ENCODE data around the gene PRPF18. TPM values are rescaled to one million over a fixed set of nuclear protein-coding genes. Genes with fewer than 3 reads are reported as not detected.
A peak's percentile ranks its signal among the peaks of the same experiment; 100 is the strongest.

The PRPF18 gene
- total RNA-seq, 1 donor from 2014 or later: 3.4 TPM

DNA sequence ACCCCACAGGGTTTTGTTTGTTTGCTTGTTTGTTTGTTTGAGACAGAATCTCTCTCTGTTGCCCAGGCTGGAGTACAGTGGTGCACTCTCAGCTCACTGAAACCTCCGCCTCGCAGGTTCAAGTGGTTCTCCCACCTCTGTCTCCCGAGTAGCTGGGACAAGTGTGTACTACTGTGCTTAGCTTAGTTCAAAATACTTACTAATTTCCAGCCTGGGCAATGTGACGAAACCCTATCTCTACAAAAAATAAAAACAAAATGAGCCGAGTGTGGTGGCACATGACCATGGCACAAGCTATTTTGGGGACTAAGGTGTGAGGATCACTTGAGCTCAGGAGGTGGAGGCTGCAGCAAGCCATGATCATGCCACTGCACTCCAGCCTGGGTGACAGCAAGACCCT lies 15.2 kb upstream of the PRPF18 start:
- H3K27me3 ChIP-seq: no peaks in the 10 kb centered on the region
- DNase-seq (ENCODE audit: low spot score in 2 of 2): no peak
- H3K36me3 ChIP-seq: no peaks in the 10 kb centered on the region
- H3K4me1 ChIP-seq: no peaks in the 10 kb centered on the region
- no peak overlapping the region for H3K4me3 ChIP-seq
- no peaks in the 10 kb centered on the region for H3K9me3 ChIP-seq
- no peak overlapping the region for H3K27ac ChIP-seq
- TF ChIP-seq, protein P1, sequence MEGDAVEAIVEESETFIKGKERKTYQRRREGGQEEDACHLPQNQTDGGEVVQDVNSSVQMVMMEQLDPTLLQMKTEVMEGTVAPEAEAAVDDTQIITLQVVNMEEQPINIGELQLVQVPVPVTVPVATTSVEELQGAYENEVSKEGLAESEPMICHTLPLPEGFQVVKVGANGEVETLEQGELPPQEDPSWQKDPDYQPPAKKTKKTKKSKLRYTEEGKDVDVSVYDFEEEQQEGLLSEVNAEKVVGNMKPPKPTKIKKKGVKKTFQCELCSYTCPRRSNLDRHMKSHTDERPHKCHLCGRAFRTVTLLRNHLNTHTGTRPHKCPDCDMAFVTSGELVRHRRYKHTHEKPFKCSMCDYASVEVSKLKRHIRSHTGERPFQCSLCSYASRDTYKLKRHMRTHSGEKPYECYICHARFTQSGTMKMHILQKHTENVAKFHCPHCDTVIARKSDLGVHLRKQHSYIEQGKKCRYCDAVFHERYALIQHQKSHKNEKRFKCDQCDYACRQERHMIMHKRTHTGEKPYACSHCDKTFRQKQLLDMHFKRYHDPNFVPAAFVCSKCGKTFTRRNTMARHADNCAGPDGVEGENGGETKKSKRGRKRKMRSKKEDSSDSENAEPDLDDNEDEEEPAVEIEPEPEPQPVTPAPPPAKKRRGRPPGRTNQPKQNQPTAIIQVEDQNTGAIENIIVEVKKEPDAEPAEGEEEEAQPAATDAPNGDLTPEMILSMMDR (IDR thresholded peaks at IDR 0.05): no peak
- intact Hi-C loops (cut with DNase I): no loop called here

DNA sequence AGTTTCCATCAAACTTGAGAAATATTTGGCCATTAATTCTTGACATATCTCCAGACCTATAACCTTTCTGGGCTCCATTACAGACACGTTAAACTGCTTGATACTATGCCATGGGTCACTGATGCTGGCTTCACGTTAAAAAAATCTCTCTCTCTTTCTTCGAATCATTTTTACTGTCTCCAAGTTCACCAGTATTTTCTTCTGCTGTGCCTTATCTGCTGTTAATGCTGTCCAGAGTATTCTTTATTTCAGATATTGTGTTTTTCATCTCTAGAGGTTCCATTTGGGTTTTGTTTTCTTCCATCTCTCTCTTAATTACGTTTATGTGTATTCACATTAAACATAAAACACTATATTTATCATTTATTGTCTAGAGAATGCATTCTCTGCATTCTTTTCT lies 12.8 kb upstream of the PRPF18 start:
- H3K4me1 ChIP-seq: no peaks in the 10 kb centered on the region
- no peak for DNase-seq (ENCODE audit: low spot score in 2 of 2)
- no peaks in the 10 kb centered on the region for H3K9me3 ChIP-seq
- H3K27ac ChIP-seq: no peak overlapping the region
- H3K4me3 ChIP-seq: no peak overlapping the region
- no peaks in the 10 kb centered on the region for H3K36me3 ChIP-seq
- H3K27me3 ChIP-seq: no peaks in the 10 kb centered on the region
- intact Hi-C loops (cut with DNase I): no loop called here
- TF ChIP-seq, protein P1 (IDR thresholded peaks at IDR 0.05): no peak

DNA sequence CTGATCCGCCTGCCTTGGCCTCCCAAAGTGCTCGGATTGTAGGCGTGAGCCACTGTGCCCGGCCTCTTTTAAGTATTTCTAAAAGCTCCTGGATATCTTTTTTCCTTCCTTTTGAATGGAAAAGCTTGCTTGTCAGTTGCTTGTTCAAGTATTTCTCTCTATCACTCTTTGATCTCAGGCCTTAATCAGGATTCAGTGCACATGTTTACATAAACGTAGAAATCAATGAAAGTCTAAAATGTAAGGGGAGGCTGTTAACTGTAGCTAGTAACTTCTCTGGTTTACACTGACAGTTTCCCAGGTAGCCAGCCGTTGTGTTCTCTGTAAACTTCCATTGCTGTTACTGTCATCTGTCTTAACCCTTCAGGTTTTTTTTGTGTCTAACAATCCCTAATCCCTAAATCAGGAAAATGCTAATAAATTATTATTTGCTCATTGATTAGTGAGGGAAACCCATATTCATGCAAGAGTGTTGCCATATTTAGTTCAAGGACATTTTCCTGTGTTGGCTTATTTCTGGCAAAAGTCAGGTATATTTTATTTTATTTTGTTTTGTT lies 1.5 kb upstream of the PRPF18 start:
- peaks cover 5 to 10% of the 10 kb centered on the region in 2 donors for H3K4me1 ChIP-seq
- DNase-seq (ENCODE audit: low spot score in 2 of 2): no peak
- TF ChIP-seq, protein P1 (IDR thresholded peaks at IDR 0.05): no peak
- no peaks in the 10 kb centered on the region for H3K36me3 ChIP-seq
- no peaks in the 10 kb centered on the region for H3K27me3 ChIP-seq
- intact Hi-C loops (cut with DNase I): no loop called here
- H3K4me3 ChIP-seq: no peak overlapping the region
- H3K9me3 ChIP-seq: no peaks in the 10 kb centered on the region
- no peak overlapping the region for H3K27ac ChIP-seq

DNA sequence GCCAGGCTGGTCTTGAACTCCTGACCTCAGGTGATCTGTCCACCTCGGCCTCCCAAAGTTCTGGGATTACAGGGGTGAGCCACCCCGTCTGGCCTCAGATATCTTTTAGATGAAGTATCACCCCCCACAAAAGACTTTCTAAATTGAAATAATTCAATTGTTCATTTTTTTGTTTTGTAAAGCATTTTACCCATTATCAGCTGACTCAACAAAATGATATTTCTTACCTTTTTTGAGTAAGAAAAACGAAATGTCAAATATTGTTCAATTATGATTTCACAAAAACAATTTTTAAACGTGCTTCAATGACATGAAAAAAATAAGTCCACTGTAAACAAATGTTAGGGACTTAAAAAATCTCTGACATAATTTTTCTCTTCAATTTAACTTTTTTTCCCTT lies 822 bp upstream of the PRPF18 start:
- DNase-seq (ENCODE audit: low spot score in 2 of 2): no peak
- no peaks in the 10 kb centered on the region for H3K36me3 ChIP-seq
- intact Hi-C loops (cut with DNase I): loop anchor here (1.0 to 2.0 kb wide), 3 partner anchors 57 to 238 kb away; partner anchors contain the start of genes BEND7 and SEPHS1
- TF ChIP-seq, protein P1 (IDR thresholded peaks at IDR 0.05): no peak
- H3K27ac ChIP-seq: no peak overlapping the region
- no peak overlapping the region for H3K4me3 ChIP-seq
- H3K27me3 ChIP-seq: no peaks in the 10 kb centered on the region
- peaks cover 5 to 10% of the 10 kb centered on the region in 2 donors for H3K4me1 ChIP-seq
- H3K9me3 ChIP-seq: no peaks in the 10 kb centered on the region

DNA sequence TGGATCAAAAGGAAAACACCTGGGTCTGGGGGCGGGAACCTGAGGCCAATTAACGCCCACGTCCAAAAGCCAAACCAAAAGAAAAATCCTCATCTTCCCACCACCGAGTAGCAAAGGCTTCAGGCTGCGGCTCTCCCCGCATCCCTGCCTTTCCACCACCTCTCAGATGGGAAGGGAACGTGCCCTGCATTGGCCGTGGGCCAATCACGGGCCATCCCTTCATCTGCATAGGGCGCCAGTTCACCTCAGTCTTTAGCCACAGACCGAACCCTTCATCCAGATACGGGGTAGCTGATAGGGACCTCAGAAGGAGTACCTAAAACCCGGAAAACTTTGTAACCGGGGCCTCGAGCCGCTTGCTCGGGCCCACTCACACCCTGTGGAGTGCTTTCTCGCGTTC lies 626 bp downstream of the PRPF18 start:
- TF ChIP-seq, protein P1 (IDR thresholded peaks at IDR 0.05): no peak
- Histone ChIP-seq H3K4me1 (peaks cover 5 to 10% of the 10 kb centered on the region in 2 donors), H3K27ac (no peak overlapping the region), H3K36me3 (peaks cover 0 to 4% of the 10 kb centered on the region in 2 donors), H3K27me3 (no peaks in the 10 kb centered on the region), H3K9me3 (no peaks in the 10 kb centered on the region), H3K4me3 (peak overlapping the region; percentile 81 to 86)
- intact Hi-C loops (cut with DNase I): loop anchor here (2.0 kb wide), 1 partner anchor 59 kb away; the partner anchor contains the start of gene BEND7
- DNase-seq (ENCODE audit: low spot score in 2 of 2): no peak

DNA sequence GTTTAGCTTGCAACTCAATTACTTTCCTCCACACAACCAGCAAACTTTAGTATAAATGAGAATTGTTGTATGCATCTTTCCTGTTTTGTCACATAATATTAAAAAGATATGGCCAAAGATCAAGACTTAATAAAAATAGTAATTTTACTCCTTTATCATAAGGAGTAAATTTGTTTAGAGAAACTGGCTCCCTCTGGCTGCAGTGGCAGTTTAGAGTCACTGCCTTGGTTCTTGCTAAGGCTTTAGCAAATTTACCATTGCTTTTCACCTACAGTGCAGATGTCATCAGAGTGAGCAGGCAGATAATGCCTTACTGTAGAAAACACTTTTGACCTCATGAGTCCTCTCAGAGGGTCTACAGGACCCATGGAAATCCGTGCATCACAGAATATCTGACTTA lies 2.6 kb downstream of the PRPF18 start:
- TF ChIP-seq, protein P1 (IDR thresholded peaks at IDR 0.05): no peak
- Histone ChIP-seq H3K27ac (no peak overlapping the region), H3K27me3 (no peaks in the 10 kb centered on the region), H3K4me1 (peaks cover 5 to 10% of the 10 kb centered on the region in 2 donors), H3K9me3 (no peaks in the 10 kb centered on the region), H3K4me3 (no peak overlapping the region), H3K36me3 (peaks cover 3 to 17% of the 10 kb centered on the region in 2 donors)
- intact Hi-C loops (cut with DNase I): no loop called here
- DNase-seq (ENCODE audit: low spot score in 2 of 2): no peak

Measured in ascending aorta (tissue), 2 donors.